GM19023 (cell line): Measurements from ENCODE around the gene PRKCH.

Experiments used
- ATAC-seq: cut with Tn5 transposase; IDR thresholded peaks from one replicate; pipeline ENCODE4 v1.9.1; 2021; ENCODE audit warnings: mild to moderate bottlenecking, moderate library complexity; ENCODE audit not compliant: unreplicated experiment

Gene PRKCH

GRCh38 chr14:61505815-61506809 lies 184.7 kb downstream of the PRKCH start:
- no peak for ATAC-seq

GRCh38 chr14:61508526-61508925 lies 187.1 kb downstream of the PRKCH start:
- no peak for ATAC-seq

GRCh38 chr14:61510736-61511557 lies 189.6 kb downstream of the PRKCH start:
- no peak for ATAC-seq

GRCh38 chr14:61511558-61511948 lies 190.2 kb downstream of the PRKCH start:
- no peak for ATAC-seq

GRCh38 chr14:61512026-61512834 lies 190.9 kb downstream of the PRKCH start:
- ATAC-seq, result no peak

- ATAC-seq, result no peak
Measured at GRCh38 chr14:61513986-61514830, 192.8 kb downstream of the PRKCH start.

GRCh38 chr14:61514927-61515326 lies 193.5 kb downstream of the PRKCH start:
- no peak for ATAC-seq

- no peak for ATAC-seq
Measured at GRCh38 chr14:61515436-61516117, 194.2 kb downstream of the PRKCH start.

- ATAC-seq, result no peak
Measured at GRCh38 chr14:61516118-61516743, 194.9 kb downstream of the PRKCH start.

GRCh38 chr14:61516964-61517653 lies 195.7 kb downstream of the PRKCH start:
- ATAC-seq, result no peak

GRCh38 chr14:61517911-61518384 lies 196.6 kb downstream of the PRKCH start:
- no peak for ATAC-seq

- ATAC-seq, result no peak
Measured at GRCh38 chr14:61518403-61518802, 197.0 kb downstream of the PRKCH start.

- ATAC-seq, result no peak
Measured at GRCh38 chr14:61519106-61519505, 197.7 kb downstream of the PRKCH start.

GRCh38 chr14:61519735-61520134 lies 198.4 kb downstream of the PRKCH start:
- ATAC-seq, result no peak

GRCh38 chr14:61520576-61520975 lies 199.2 kb downstream of the PRKCH start:
- ATAC-seq, result no peak

- ATAC-seq, result no peak
Measured at GRCh38 chr14:61521773-61522172, 200.4 kb downstream of the PRKCH start.

GRCh38 chr14:61523751-61524150 lies 202.4 kb downstream of the PRKCH start:
- ATAC-seq, result no peak

- no peak for ATAC-seq
Measured at GRCh38 chr14:61524211-61524806, 202.9 kb downstream of the PRKCH start.
